SK-N-SH (cell line): ENCODE data around the gene VANGL1. TPM values are rescaled to one million over a fixed set of nuclear protein-coding genes. Genes with fewer than 3 reads are reported as not detected.

Experiments used
- CTCF ChIA-PET: fragments of 300-600, 350-600 bp; formaldehyde crosslinking; extraction: SDS; loops from one replicate; lab custom pipeline; 2021; lab: Yijun Ruan, JAX
- POLR2A ChIA-PET: fragments of 350-600 bp; sonication (Branson Sonifier 250); formaldehyde crosslinking; extraction: SDS; loops from one replicate; lab custom pipeline; 2020; ENCODE audit warnings: antibody characterized with exemption, inconsistent platforms; lab: Yijun Ruan, JAX
- DNase-seq: peaks from one replicate; pipeline ENCODE4 v3.0.0; 2012
- H2AFZ ChIP-seq: fragments of 200-600 bp; sonication (generic); 2 replicates; pipeline ENCODE4 v1.8.1; 2016; ENCODE audit warnings: antibody characterized with exemption, mild to moderate bottlenecking, low read depth
- H3F3A ChIP-seq: fragments of 200-600 bp; sonication (generic); replicated peaks from 2 replicates; pipeline ENCODE3; 2016; ENCODE audit warnings: antibody characterized with exemption, mild to moderate bottlenecking; ENCODE audit not compliant: insufficient read depth
- H3K27ac ChIP-seq, 2 experiments: fragments of 200-500 bp in 1 of 2; fragments of 200-600 bp in 1 of 2; sonication (Bioruptor generic) in 1 of 2; sonication (generic), shearing (Covaris generic) in 1 of 2; 2 replicates each; pipeline versions ENCODE4 v1.5.1 to v1.6.1; 2014 to 2016; ENCODE audit warnings: low read depth in 2 of 2, inconsistent platforms in 1 of 2, low read length in 1 of 2, mild to moderate bottlenecking in 1 of 2, mixed read lengths in 1 of 2
- H3K27me3 ChIP-seq: fragments of 200-600 bp; sonication (generic), shearing (Covaris generic); 2 replicates; pipeline ENCODE4 v1.6.1; 2016; ENCODE audit warnings: mixed run types; ENCODE audit not compliant: insufficient read depth
- H3K36me3 ChIP-seq, 2 experiments: fragments of 200-500 bp in 1 of 2; fragments of 200-600 bp in 1 of 2; sonication (Bioruptor generic) in 1 of 2; sonication (generic) in 1 of 2; replicated peaks in 1 of 2; 2 replicates each; pipeline versions ENCODE3 to v1.5.1; 2014 to 2016; ENCODE audit warnings: low read length in 1 of 2, mild to moderate bottlenecking in 1 of 2; ENCODE audit not compliant: insufficient read depth in 2 of 2, control insufficient read depth in 1 of 2
- H3K4me1 ChIP-seq, 2 experiments: fragments of 200-500 bp in 1 of 2; fragments of 200-600 bp in 1 of 2; sonication (Bioruptor generic) in 1 of 2; sonication (generic), shearing (Covaris generic) in 1 of 2; 2 replicates each; pipeline versions ENCODE4 v1.5.1 to v1.6.1; 2014 to 2016; ENCODE audit warnings: low read depth in 1 of 2, low read length in 1 of 2, mixed run types in 1 of 2; ENCODE audit not compliant: insufficient read depth in 2 of 2, control insufficient read depth in 1 of 2
- H3K4me2 ChIP-seq: fragments of 200-600 bp; sonication (generic), shearing (Covaris generic); 2 replicates; pipeline ENCODE4 v1.6.1; 2017; ENCODE audit warnings: mixed run types
- H3K4me3 ChIP-seq, 2 experiments: fragments of 200-500 bp in 1 of 2; fragments of 200-600 bp in 1 of 2; sonication (Bioruptor generic) in 1 of 2; sonication (generic), shearing (Covaris generic) in 1 of 2; 2 replicates each; pipeline versions ENCODE4 v1.5.1 to v1.8.1; 2014 to 2016; ENCODE audit warnings: low read depth in 2 of 2, inconsistent platforms in 1 of 2, low read length in 1 of 2, mild to moderate bottlenecking in 1 of 2, mixed read lengths in 1 of 2, moderate library complexity in 1 of 2
- H3K79me2 ChIP-seq: fragments of 200-600 bp; sonication (generic); 2 replicates; pipeline ENCODE4 v1.8.1; 2017; ENCODE audit warnings: mild to moderate bottlenecking; ENCODE audit not compliant: insufficient read depth
- H3K9ac ChIP-seq: fragments of 200-600 bp; sonication (generic); 2 replicates; pipeline ENCODE4 v1.6.1; 2017; ENCODE audit warnings: mixed run types
- H3K9me2 ChIP-seq: fragments of 200-600 bp; sonication (generic); 2 replicates; pipeline ENCODE4 v1.6.1; 2017; ENCODE audit warnings: mixed run types
- H3K9me3 ChIP-seq: fragments of 200-600 bp; sonication (generic); 2 replicates; pipeline ENCODE4 v1.6.1; 2017; ENCODE audit warnings: mixed run types, mild to moderate bottlenecking, moderate library complexity
- H4K20me1 ChIP-seq: fragments of 200-600 bp; sonication (generic); 2 replicates; pipeline ENCODE4 v1.6.1; 2017; ENCODE audit warnings: mild to moderate bottlenecking, mixed run types; ENCODE audit not compliant: insufficient read depth
- CTCF ChIP-seq: fragments of 200-600 bp; sonication (generic); IDR thresholded peaks from 2 replicates; pipeline ENCODE4 v1.6.1; 2017; ENCODE audit warnings: antibody characterized with exemption, mild to moderate bottlenecking, moderate library complexity
- ELF1 ChIP-seq: IDR thresholded peaks from 2 replicates; pipeline ENCODE4 v1.4.0; 2012
- EP300 ChIP-seq, 2 experiments: IDR thresholded peaks; 2 replicates each; pipeline versions ENCODE4 v1.4.0 to v1.6.1; 2012; ENCODE audit warnings: borderline replicate concordance in 1 of 2, low read depth in 1 of 2, low read length in 1 of 2
- EZH2phosphoT487 ChIP-seq: fragments of 200-600 bp; sonication (generic); IDR thresholded peaks from 2 replicates; pipeline ENCODE4 v1.6.1; 2017; ENCODE audit warnings: low read depth, mixed run types, mild to moderate bottlenecking, antibody characterized with exemption, moderate library complexity, borderline replicate concordance
- FOSL2 ChIP-seq: IDR thresholded peaks from 2 replicates; pipeline ENCODE4 v1.4.0; 2012; ENCODE audit warnings: low read depth, mild to moderate bottlenecking, moderate library complexity, borderline replicate concordance
- FOXJ3 ChIP-seq: sonication (generic); formaldehyde crosslinking; IDR thresholded peaks from 2 replicates; pipeline ENCODE4 v1.5.1; 2020; ENCODE audit warnings: mild to moderate bottlenecking, missing genetic modification reagents
- GATA2 ChIP-seq: sonication (generic); formaldehyde crosslinking; IDR thresholded peaks from 2 replicates; pipeline ENCODE4 v1.5.0; 2020; ENCODE audit warnings: mild to moderate bottlenecking, missing genetic modification reagents
- MAX ChIP-seq: IDR thresholded peaks from 2 replicates; pipeline ENCODE4 v1.4.0; 2012; ENCODE audit warnings: low read depth
- RXRA ChIP-seq: IDR thresholded peaks from 2 replicates; pipeline ENCODE4 v1.4.0; 2012; ENCODE audit warnings: low read depth, mild to moderate bottlenecking, borderline replicate concordance
- TCF12 ChIP-seq: IDR thresholded peaks from 2 replicates; pipeline ENCODE4 v1.4.0; 2012
- WGBS: methylation state at CpG from one replicate; pipeline ENCODE4 v1.1.6; 2017; ENCODE audit warnings: low lambda C conversion rate; 5-methylcytosine and 5-hydroxymethylcytosine counted together
- polyA plus RNA-seq, 3 experiments: library from polyadenylated mRNA; depleted of rRNA; stranded (reverse); fragments of >200 nt; gene quantifications; 2 replicates each; pipeline ENCODE4 v1.2.3, GENCODE V29; 2012

VANGL1 gene
- polyA plus RNA-seq, 1 of the 3 experiments (the other 2 are of a cell fraction) = 5.4 TPM

- ChIA-PET POLR2A (no interaction called here), CTCF (interaction anchor here (1.0 to 2.4 kb wide), 2 partner anchors 31 to 38 kb away, joined by 3 to 10 read pairs; no protein-coding TSS in a partner anchor)
- Histone ChIP-seq H3K9me3 (no peaks in the 10 kb centered on the region), H3K4me3 (no peak overlapping the region), H3K9me2 (no peaks in the 10 kb centered on the region), H3K27ac (no peak overlapping the region), H3K4me1 (peaks cover 12 to 20% of the 10 kb centered on the region in 2 experiments; a peak in 3 of 4 replicates), H4K20me1 (peaks cover 29% of the 10 kb centered on the region), H2AFZ (no peak overlapping the region), H3K27me3 (no peaks in the 10 kb centered on the region), H3F3A (no peaks in the 10 kb centered on the region), H3K4me2 (no peak overlapping the region), H3K9ac (no peak overlapping the region), H3K79me2 (peaks cover 86% of the 10 kb centered on the region), H3K36me3 (peaks cover under 1 to 9% of the 10 kb centered on the region in 2 experiments)
- TF ChIP-seq EZH2phosphoT487 (no peak), MAX (no peak), CTCF (no peak), FOXJ3 (CRISPR knock-in tag) (no peak), TCF12 (no peak), ELF1 (no peak), EP300 (IDR thresholded peaks at IDR 0.05; ENCODE audit: borderline replicate concordance in 1 of 2, low read depth in 1 of 2, low read length in 1 of 2) (no peak), FOSL2 (no peak)
- no peak for DNase-seq
- whole genome bisulfite sequencing = 78% methylated on average over 2 of the region's 2 CpGs
Observed at GRCh38 chr1:115647047-115647446, 5.3 kb downstream of the VANGL1 start.

- Histone ChIP-seq H3K4me1 (peaks cover 12 to 20% of the 10 kb centered on the region in 2 experiments; a peak in 3 of 4 replicates), H4K20me1 (peaks cover 29% of the 10 kb centered on the region), H3K9ac (no peak overlapping the region), H2AFZ (no peak overlapping the region), H3K79me2 (peaks cover 81% of the 10 kb centered on the region), H3K4me2 (no peak overlapping the region), H3K4me3 (no peak overlapping the region), H3K27me3 (no peaks in the 10 kb centered on the region), H3F3A (no peaks in the 10 kb centered on the region), H3K27ac (no peak overlapping the region), H3K9me2 (no peaks in the 10 kb centered on the region), H3K9me3 (no peaks in the 10 kb centered on the region), H3K36me3 (peaks cover 5 to 10% of the 10 kb centered on the region in 2 experiments)
- ChIA-PET POLR2A (no interaction called here), CTCF (interaction anchor here (1.6 kb wide), 1 partner anchor 40 kb away, joined by 4 read pairs; no protein-coding TSS in a partner anchor)
- 100% methylated on average over 2 of the region's 2 CpGs for WGBS
- DNase-seq = no peak
- TF ChIP-seq GATA2 (no peak), ELF1 (no peak), MAX (no peak), RXRA (no peak), TCF12 (no peak), CTCF (no peak), EP300 (IDR thresholded peaks at IDR 0.05; ENCODE audit: borderline replicate concordance in 1 of 2, low read depth in 1 of 2, low read length in 1 of 2) (no peak)
Observed at GRCh38 chr1:115647507-115647906, 5.7 kb downstream of the VANGL1 start.
